ENCODE data around the gene PXDN.
"Not testable (repeated sequence)": the region's sequence is repeated elsewhere in the genome, so short reads cannot be mapped to it uniquely, and the experiment has no call there.

The PXDN gene

DNA sequence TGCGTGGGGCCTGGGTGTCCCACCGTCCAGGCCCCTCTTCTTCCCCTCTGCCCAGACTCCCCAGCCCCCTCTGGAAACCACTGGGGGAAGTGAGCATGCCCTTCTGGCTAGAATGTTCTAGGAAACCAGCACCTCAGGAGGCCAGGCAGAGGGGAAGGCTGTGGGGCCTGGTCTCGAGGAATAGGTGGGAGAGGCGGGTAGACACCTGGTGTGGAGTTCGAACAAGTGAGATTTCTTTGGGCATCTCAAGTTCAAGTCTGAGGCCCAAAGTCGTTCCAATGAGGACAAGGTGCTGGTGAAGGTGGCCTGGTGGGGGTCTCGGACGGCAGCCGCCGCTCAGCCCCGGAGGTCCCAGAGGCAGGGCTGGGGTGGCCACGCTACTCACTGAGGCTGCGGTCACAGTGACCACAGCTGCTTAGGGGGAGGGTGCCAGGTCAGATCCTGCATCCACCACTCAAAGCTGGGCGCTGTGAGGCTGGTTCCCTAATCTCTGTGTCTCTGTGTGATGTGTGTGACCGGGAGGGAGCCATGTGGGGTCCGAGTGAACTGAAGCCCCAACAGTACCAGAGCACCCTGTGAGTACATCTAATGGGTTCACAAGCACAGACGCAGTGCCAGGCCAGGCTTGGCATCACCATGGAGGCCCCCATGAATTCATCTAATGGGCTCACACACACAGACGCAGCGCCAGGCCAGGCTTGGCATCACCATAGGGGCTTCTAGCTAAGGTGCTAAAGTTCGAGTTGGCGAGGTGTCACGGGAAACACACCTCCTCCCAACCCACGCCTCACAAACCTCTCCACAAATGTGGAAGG, 26.5 kb upstream of the PXDN start:
- no peak overlapping the region for H3K4me3 ChIP-seq
- H3K9me3 ChIP-seq (ENCODE audit: low read depth, low read length): no peaks in the 10 kb centered on the region
- no peaks in the 10 kb centered on the region for H3K36me3 ChIP-seq (ENCODE audit: insufficient read depth, low read length)
- H3K27ac ChIP-seq: no peak overlapping the region
- DNase-seq (ENCODE audit: low read depth, low spot score): no peak
- no peak overlapping the region for H3K9ac ChIP-seq (ENCODE audit: insufficient read length)
- no peak for TF ChIP-seq POLR2AphosphoS5 (IDR thresholded peaks at IDR 0.05; ENCODE audit: borderline replicate concordance, low read depth, low read length)
- TF ChIP-seq EZH2 (IDR thresholded peaks at IDR 0.05): no peak
- no peak for TF ChIP-seq FOXP2 (optimal IDR thresholded peaks at IDR 0.05; ENCODE audit: control extremely low read depth, extremely low read length, insufficient read depth)

- no peak overlapping the region for H3K9ac ChIP-seq (ENCODE audit: insufficient read length)
- no peak overlapping the region for H3K27ac ChIP-seq
- no peak for DNase-seq (ENCODE audit: low read depth, low spot score)
Measured at GRCh38 chr2:1769703-1770422, 25.5 kb upstream of the PXDN start.

DNA sequence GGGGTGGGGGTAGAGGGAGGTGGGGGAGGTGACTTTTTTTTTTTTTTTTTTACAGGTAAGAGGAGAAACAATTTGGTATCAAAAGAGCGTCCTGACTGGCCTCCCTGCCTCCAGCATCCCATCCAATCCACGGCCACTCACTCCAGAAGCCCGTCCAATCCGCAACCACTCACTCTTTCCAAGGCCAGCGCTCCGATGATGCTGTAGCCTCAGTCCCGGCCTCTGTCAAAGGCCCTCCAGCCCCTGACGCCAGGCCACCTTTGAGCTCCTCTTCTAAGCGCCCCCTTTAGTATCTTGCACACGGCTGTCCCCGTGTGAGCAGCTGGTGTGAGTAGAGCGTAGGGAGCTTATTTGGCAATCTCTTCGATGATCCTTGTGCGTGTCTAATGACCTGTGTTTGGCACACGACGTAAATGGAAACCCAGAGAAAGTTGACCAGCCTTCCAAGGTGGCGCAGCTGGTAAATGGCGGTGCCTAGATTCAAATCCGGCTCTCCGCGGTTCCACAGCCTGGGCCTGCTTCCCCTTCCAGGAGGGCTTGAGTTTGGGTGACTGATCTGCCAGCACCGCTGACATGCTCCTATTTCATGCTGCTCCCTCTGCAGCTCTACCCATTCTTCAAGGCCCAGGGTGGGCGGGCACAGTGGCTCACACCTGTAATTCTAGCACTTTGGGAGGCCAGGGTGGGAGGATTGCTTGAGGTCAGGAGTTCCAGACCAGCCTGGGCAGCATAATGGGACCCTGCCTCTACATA, 23.8 kb upstream of the PXDN start:
- no peak for DNase-seq (ENCODE audit: low read depth, low spot score)
- Histone ChIP-seq H3K27ac (no peak overlapping the region), H3K36me3 (ENCODE audit: insufficient read depth, low read length) (no peaks in the 10 kb centered on the region), H3K9me3 (ENCODE audit: low read depth, low read length) (no peaks in the 10 kb centered on the region), H3K9ac (ENCODE audit: insufficient read length) (no peak overlapping the region), H3K4me3 (no peak overlapping the region)
- TF ChIP-seq EZH2 (IDR thresholded peaks at IDR 0.05) (no peak), POLR2AphosphoS5 (IDR thresholded peaks at IDR 0.05; ENCODE audit: borderline replicate concordance, low read depth, low read length) (no peak), FOXP2 (optimal IDR thresholded peaks at IDR 0.05; ENCODE audit: control extremely low read depth, extremely low read length, insufficient read depth) (no peak)

More at GRCh38 chr2:1769703-1770422, 25.5 kb upstream of the PXDN start:
- H3K4me3 ChIP-seq: no peak overlapping the region
- H3K9me3 ChIP-seq (ENCODE audit: low read depth, low read length): no peaks in the 10 kb centered on the region
- TF ChIP-seq EZH2 (IDR thresholded peaks at IDR 0.05) (no peak), FOXP2 (optimal IDR thresholded peaks at IDR 0.05; ENCODE audit: control extremely low read depth, extremely low read length, insufficient read depth) (no peak), POLR2AphosphoS5 (IDR thresholded peaks at IDR 0.05; ENCODE audit: borderline replicate concordance, low read depth, low read length) (no peak)
- no peaks in the 10 kb centered on the region for H3K36me3 ChIP-seq (ENCODE audit: insufficient read depth, low read length)

GRCh38 chr2:1766851-1767811, 22.8 kb upstream of the PXDN start:
- Histone ChIP-seq H3K9me3 (ENCODE audit: low read depth, low read length) (no peaks in the 10 kb centered on the region), H3K36me3 (ENCODE audit: insufficient read depth, low read length) (no peaks in the 10 kb centered on the region), H3K9ac (ENCODE audit: insufficient read length) (no peak overlapping the region), H3K4me3 (no peak overlapping the region), H3K27ac (no peak overlapping the region)
- no peak for DNase-seq (ENCODE audit: low read depth, low spot score)
- TF ChIP-seq EZH2 (IDR thresholded peaks at IDR 0.05) (no peak), FOXP2 (optimal IDR thresholded peaks at IDR 0.05; ENCODE audit: control extremely low read depth, extremely low read length, insufficient read depth) (no peak), POLR2AphosphoS5 (IDR thresholded peaks at IDR 0.05; ENCODE audit: borderline replicate concordance, low read depth, low read length) (no peak)

GRCh38 chr2:1766425-1766824, 22.1 kb upstream of the PXDN start:
- no peak for DNase-seq (ENCODE audit: low read depth, low spot score)
- Histone ChIP-seq H3K36me3 (ENCODE audit: insufficient read depth, low read length) (no peaks in the 10 kb centered on the region), H3K27ac (no peak overlapping the region), H3K9ac (ENCODE audit: insufficient read length) (no peak overlapping the region), H3K9me3 (ENCODE audit: low read depth, low read length) (no peaks in the 10 kb centered on the region), H3K4me3 (no peak overlapping the region)
- TF ChIP-seq EZH2 (IDR thresholded peaks at IDR 0.05) (no peak), POLR2AphosphoS5 (IDR thresholded peaks at IDR 0.05; ENCODE audit: borderline replicate concordance, low read depth, low read length) (no peak), FOXP2 (optimal IDR thresholded peaks at IDR 0.05; ENCODE audit: control extremely low read depth, extremely low read length, insufficient read depth) (no peak)

DNA sequence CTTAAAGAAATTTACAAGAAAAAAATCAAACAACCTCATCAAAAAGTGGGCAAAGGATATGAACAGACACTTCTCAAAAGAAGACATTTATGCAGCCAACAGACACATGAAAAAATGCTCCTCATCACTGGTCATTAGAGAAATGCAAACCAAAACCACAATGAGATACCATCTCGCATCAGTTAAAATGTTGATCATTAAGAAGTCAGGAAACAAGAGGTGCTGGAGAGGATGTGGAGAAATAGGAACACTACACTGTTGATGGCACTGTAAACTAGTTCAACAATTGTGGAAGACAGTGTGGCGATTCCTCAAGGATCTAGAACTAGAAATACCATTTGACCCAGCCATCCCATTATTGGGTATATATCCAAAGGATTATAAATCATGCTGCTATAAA, 20.9 kb upstream of the PXDN start:
- not testable (repeated sequence) for H3K4me3 ChIP-seq; DNase-seq (ENCODE audit: low read depth, low spot score); H3K9me3 ChIP-seq (ENCODE audit: low read depth, low read length); H3K27ac ChIP-seq; H3K9ac ChIP-seq (ENCODE audit: insufficient read length); H3K36me3 ChIP-seq (ENCODE audit: insufficient read depth, low read length)

DNA sequence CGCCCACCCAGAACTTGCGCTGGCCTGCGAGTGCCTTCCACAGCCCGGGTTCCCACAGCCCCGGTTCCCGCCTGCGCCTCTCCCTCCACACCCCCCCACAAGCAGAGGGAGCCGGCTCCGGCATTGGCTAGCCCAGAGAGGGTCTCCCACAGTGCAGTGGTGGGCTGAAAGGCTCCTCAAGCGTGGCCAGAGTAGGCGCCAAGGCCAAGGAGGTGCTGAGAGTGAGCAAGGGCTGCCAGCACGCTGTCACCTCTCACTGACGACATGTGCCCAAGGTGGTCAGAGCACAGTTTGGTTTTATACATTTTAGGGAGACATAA, 15.3 kb upstream of the PXDN start:
- no peak for DNase-seq (ENCODE audit: low read depth, low spot score)
- Histone ChIP-seq H3K9ac (ENCODE audit: insufficient read length) (no peak overlapping the region), H3K27ac (no peak overlapping the region), H3K4me3 (no peak overlapping the region), H3K9me3 (ENCODE audit: low read depth, low read length) (no peaks in the 10 kb centered on the region), H3K36me3 (ENCODE audit: insufficient read depth, low read length) (no peaks in the 10 kb centered on the region)
- no peak for TF ChIP-seq EZH2 (IDR thresholded peaks at IDR 0.05)
- TF ChIP-seq FOXP2 (optimal IDR thresholded peaks at IDR 0.05; ENCODE audit: control extremely low read depth, extremely low read length, insufficient read depth): no peak
- TF ChIP-seq POLR2AphosphoS5 (IDR thresholded peaks at IDR 0.05; ENCODE audit: borderline replicate concordance, low read depth, low read length): no peak
